ENCODE measurements around the gene MAML3.
A peak's percentile ranks its signal among the peaks of the same experiment; 100 is the strongest.

The MAML3 gene

GRCh38 chr4:140157341-140157740, 3.4 kb upstream of the MAML3 start:
- no peak for DNase-seq
- intact Hi-C loops (cut with DNase I), result loop anchor here (10.0 kb wide), 1 partner anchor 263 kb away; no protein-coding TSS in a partner anchor

GRCh38 chr4:140156529-140157171, 2.7 kb upstream of the MAML3 start:
- intact Hi-C loops (cut with DNase I), result loop anchor here (10.0 kb wide), 1 partner anchor 262 kb away; no protein-coding TSS in a partner anchor

GRCh38 chr4:140154572-140154891, 548 bp upstream of the MAML3 start:
- DNase-seq, result no peak
- intact Hi-C loops (cut with DNase I), result loop anchor here (1.0 to 10.0 kb wide), 7 partner anchors 57 to 420 kb away; no protein-coding TSS in a partner anchor

More at GRCh38 chr4:140156529-140157171, 2.7 kb upstream of the MAML3 start:
- no peak for DNase-seq

GRCh38 chr4:140153419-140153717, 616 bp downstream of the MAML3 start:
- intact Hi-C loops (cut with DNase I), result loop anchor here (5.0 to 10.0 kb wide), 5 partner anchors 56 to 259 kb away; no protein-coding TSS in a partner anchor
- no peak for DNase-seq

- intact Hi-C loops (cut with DNase I), result loop anchor here (5.0 to 10.0 kb wide), 5 partner anchors 56 to 258 kb away; no protein-coding TSS in a partner anchor
- DNase-seq, result peak; percentile 32 to 93 (median 58)
These were observed 1.1 kb downstream of the MAML3 start for GRCh38 chr4:140152751-140153418.

GRCh38 chr4:140152013-140152703, 1.8 kb downstream of the MAML3 start:
- intact Hi-C loops (cut with DNase I), result loop anchor here (5.0 to 10.0 kb wide), 5 partner anchors 55 to 257 kb away; no protein-coding TSS in a partner anchor
- DNase-seq, result peak in 9 of 10 donors; percentile 27 to 89 (median 42)

GRCh38 chr4:140151699-140152012, 2.3 kb downstream of the MAML3 start:
- intact Hi-C loops (cut with DNase I), result loop anchor here (2.0 to 10.0 kb wide), 6 partner anchors 54 to 257 kb away; no protein-coding TSS in a partner anchor
- DNase-seq, result peak in 9 of 10 donors; percentile 27 to 88 (median 48)

- intact Hi-C loops (cut with DNase I), result loop anchor here (2.0 to 10.0 kb wide), 6 partner anchors 54 to 256 kb away; no protein-coding TSS in a partner anchor
- peak; percentile 42 to 92 (median 61) for DNase-seq
These were observed 2.9 kb downstream of the MAML3 start for GRCh38 chr4:140150886-140151698.

- intact Hi-C loops (cut with DNase I), result loop anchor here (2.0 to 10.0 kb wide), 6 partner anchors 53 to 256 kb away; no protein-coding TSS in a partner anchor
These were observed 3.4 kb downstream of the MAML3 start for GRCh38 chr4:140150636-140150885.

GRCh38 chr4:140149846-140150635, 3.9 kb downstream of the MAML3 start:
- peak; percentile 29 to 91 (median 40) for DNase-seq
- intact Hi-C loops (cut with DNase I), result loop anchor here (2.0 to 10.0 kb wide), 6 partner anchors 53 to 255 kb away; no protein-coding TSS in a partner anchor

More at GRCh38 chr4:140150636-140150885, 3.4 kb downstream of the MAML3 start:
- DNase-seq, result peak in 6 of 10 donors; percentile 41 to 84 (median 56)

GRCh38 chr4:140144050-140144449, 9.9 kb downstream of the MAML3 start:
- DNase-seq, result no peak
- intact Hi-C loops (cut with DNase I), result no loop called here

GRCh38 chr4:140141210-140141835, 12.7 kb downstream of the MAML3 start:
- intact Hi-C loops (cut with DNase I), result no loop called here
- DNase-seq, result no peak

GRCh38 chr4:140140566-140140965, 13.4 kb downstream of the MAML3 start:
- intact Hi-C loops (cut with DNase I), result no loop called here
- DNase-seq, result no peak

GRCh38 chr4:140138428-140138827, 15.6 kb downstream of the MAML3 start:
- no peak for DNase-seq
- intact Hi-C loops (cut with DNase I), result no loop called here

- intact Hi-C loops (cut with DNase I), result no loop called here
- DNase-seq, result no peak
These were observed 16.3 kb downstream of the MAML3 start for GRCh38 chr4:140137671-140138070.

- intact Hi-C loops (cut with DNase I), result no loop called here
- no peak for DNase-seq
These were observed 17.5 kb downstream of the MAML3 start for GRCh38 chr4:140136509-140136908.

GRCh38 chr4:140135529-140136088, 18.4 kb downstream of the MAML3 start:
- DNase-seq, result peak in 9 of 10 donors; percentile 30 to 91 (median 60)
- intact Hi-C loops (cut with DNase I), result no loop called here

GRCh38 chr4:140134746-140135425, 19.1 kb downstream of the MAML3 start:
- no peak for DNase-seq
- intact Hi-C loops (cut with DNase I), result no loop called here

All from posterior cingulate gyrus (tissue), 11 donors.